ENCODE data around the gene NDUFAF2. TPM values are rescaled to one million over a fixed set of nuclear protein-coding genes. Genes with fewer than 3 reads are reported as not detected.
"Not testable (repeated sequence)": the region's sequence is repeated elsewhere in the genome, so short reads cannot be mapped to it uniquely, and the experiment has no call there.

Gene NDUFAF2
- total and polyA plus RNA-seq, 7 donors: 32.1 to 87.2 (median 57.4) TPM

- no peak for TF ChIP-seq CTCF (IDR thresholded peaks at IDR 0.05)
- Histone ChIP-seq H3K4me3 (no peak overlapping the region), H3K27ac (no peak overlapping the region), H3K4me1 (no peaks in the 10 kb centered on the region), H3K9me3 (no peaks in the 10 kb centered on the region), H3K27me3 (ENCODE audit: insufficient read depth in 3 of 3, low read length in 2 of 3) (no peaks in the 10 kb centered on the region), H3K36me3 (ENCODE audit: insufficient read depth in 1 of 2, low read depth in 1 of 2) (no peaks in the 10 kb centered on the region)
- WGBS, 3 donors: 92 to 96% (median 95%) methylated on average over 1 of the region's 1 CpG
- DNase-seq (no peak), ATAC-seq (no peak)
- intact Hi-C loops (cut with DNase I): no loop called here
Observed at GRCh38 chr5:61085885-61086284, 140.9 kb downstream of the NDUFAF2 start.

GRCh38 chr5:61087921-61088320, 142.9 kb downstream of the NDUFAF2 start:
- Histone ChIP-seq H3K9me3 (peaks cover 5% of the 10 kb centered on the region), H3K27ac (no peak overlapping the region), H3K27me3 (ENCODE audit: insufficient read depth in 3 of 3, low read length in 2 of 3) (no peaks in the 10 kb centered on the region), H3K4me3 (no peak overlapping the region), H3K4me1 (no peaks in the 10 kb centered on the region), H3K36me3 (ENCODE audit: insufficient read depth in 1 of 2, low read depth in 1 of 2) (no peaks in the 10 kb centered on the region)
- TF ChIP-seq CTCF (IDR thresholded peaks at IDR 0.05): no peak
- ATAC-seq: no peak
- DNase-seq: no peak
- 47 to 50% (median 50%) methylated on average over 2 of the region's 2 CpGs for WGBS, 3 donors
- intact Hi-C loops (cut with DNase I): no loop called here

GRCh38 chr5:61089351-61089750, 144.3 kb downstream of the NDUFAF2 start:
- WGBS, 3 donors: 79 to 94% (median 84%) methylated on average over 2 of the region's 2 CpGs
- Histone ChIP-seq H3K4me1 (no peaks in the 10 kb centered on the region), H3K36me3 (ENCODE audit: insufficient read depth in 1 of 2, low read depth in 1 of 2) (no peaks in the 10 kb centered on the region), H3K4me3 (no peak overlapping the region), H3K27me3 (ENCODE audit: insufficient read depth in 3 of 3, low read length in 2 of 3) (no peaks in the 10 kb centered on the region), H3K27ac (no peak overlapping the region), H3K9me3 (peaks cover 5% of the 10 kb centered on the region)
- intact Hi-C loops (cut with DNase I): no loop called here
- ATAC-seq: no peak
- no peak for DNase-seq
- TF ChIP-seq CTCF (IDR thresholded peaks at IDR 0.05): no peak

- H3K4me3 ChIP-seq; DNase-seq; H3K4me1 ChIP-seq; H3K27me3 ChIP-seq (ENCODE audit: insufficient read depth in 3 of 3, low read length in 2 of 3); ATAC-seq; H3K27ac ChIP-seq; H3K9me3 ChIP-seq; H3K36me3 ChIP-seq (ENCODE audit: insufficient read depth in 1 of 2, low read depth in 1 of 2); intact Hi-C loops (cut with DNase I): not testable (repeated sequence)
- 94 to 96% (median 94%) methylated on average over 5 of the region's 5 CpGs for WGBS, 3 donors
Observed at GRCh38 chr5:61093046-61093771, 148.2 kb downstream of the NDUFAF2 start.

- no peak for TF ChIP-seq CTCF (IDR thresholded peaks at IDR 0.05)
- no peak for DNase-seq
- no peaks in the 10 kb centered on the region for H3K36me3 ChIP-seq (ENCODE audit: insufficient read depth in 1 of 2, low read depth in 1 of 2)
- ATAC-seq: no peak
- no peaks in the 10 kb centered on the region for H3K4me1 ChIP-seq
- H3K27ac ChIP-seq: no peak overlapping the region
- no peak overlapping the region for H3K4me3 ChIP-seq
- intact Hi-C loops (cut with DNase I): no loop called here
- no peaks in the 10 kb centered on the region for H3K9me3 ChIP-seq
- no peaks in the 10 kb centered on the region for H3K27me3 ChIP-seq (ENCODE audit: insufficient read depth in 3 of 3, low read length in 2 of 3)
- WGBS, 3 donors: 91 to 99% (median 97%) methylated on average over 2 of the region's 2 CpGs
Observed at GRCh38 chr5:61097465-61097864, 152.5 kb downstream of the NDUFAF2 start.

All from psoas muscle (tissue), 8 donors.